Measurements from ENCODE around the gene ITPRID2. TPM values are rescaled to one million over a fixed set of nuclear protein-coding genes. Genes with fewer than 3 reads are reported as not detected.
A peak's percentile ranks its signal among the peaks of the same experiment; 100 is the strongest.

The ITPRID2 gene
- total RNA-seq, 1 donor from 2014 or later, result 40.4 TPM

- Mint-ChIP-seq H3K27ac (no peak overlapping the region), H3K36me3 (no peaks in the 10 kb centered on the region), H3K27me3 (ENCODE audit: insufficient read depth, low read depth) (peaks cover under 1% of the 10 kb centered on the region), H3K4me3 (no peak overlapping the region), H3K4me1 (peaks cover 12% of the 10 kb centered on the region), H3K9me3 (no peaks in the 10 kb centered on the region)
- Histone ChIP-seq H3K4me1 (peaks cover 11% of the 10 kb centered on the region), H3K27me3 (no peaks in the 10 kb centered on the region), H2AFZ (replicated peaks) (no peak overlapping the region), H3K27ac (no peak overlapping the region), H3K4me2 (no peak overlapping the region), H3K36me3 (no peaks in the 10 kb centered on the region), H3K9ac (no peak overlapping the region), H3K9me3 (ENCODE audit: low read depth) (no peaks in the 10 kb centered on the region), H3K79me2 (ENCODE audit: low read depth) (no peaks in the 10 kb centered on the region), H3F3A (ENCODE audit: low read depth) (no peaks in the 10 kb centered on the region), H4K20me1 (ENCODE audit: low read depth) (no peaks in the 10 kb centered on the region), H3K4me3 (no peak overlapping the region)
- DNase-seq (ENCODE audit: low spot score), result no peak
- TF ChIP-seq EZH2phosphoT487 (IDR thresholded peaks at IDR 0.05), result no peak
- no peak for TF ChIP-seq EZH2 (IDR thresholded peaks at IDR 0.05)
- TF ChIP-seq CTCF (IDR thresholded peaks at IDR 0.05), result no peak
Observed at GRCh38 chr2:181859123-181859522, 32.4 kb upstream of the ITPRID2 start.

DNA sequence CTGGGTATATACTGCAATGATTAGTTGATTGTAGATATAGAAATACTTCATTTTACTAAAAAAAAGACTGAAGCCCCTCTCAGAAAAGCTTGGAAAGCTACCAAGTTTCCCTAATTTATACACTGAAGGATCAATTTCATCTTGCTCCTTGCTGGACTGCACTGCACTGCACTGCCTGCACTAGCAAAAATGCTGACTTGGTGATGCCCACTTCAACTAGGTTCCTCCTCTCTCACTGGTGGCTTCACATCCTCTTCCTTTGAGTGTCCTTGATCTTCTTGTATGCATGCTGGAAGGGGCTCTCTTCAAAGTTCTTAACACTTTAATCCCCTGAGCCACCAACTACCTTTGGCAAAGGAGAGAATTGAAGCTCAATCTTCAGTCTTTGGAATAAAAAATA, 31.7 kb upstream of the ITPRID2 start:
- no peak for DNase-seq (ENCODE audit: low spot score)
- H3K9me3 ChIP-seq (ENCODE audit: low read depth), result no peaks in the 10 kb centered on the region
- Mint-ChIP-seq H3K36me3 (no peaks in the 10 kb centered on the region), H3K4me3 (no peak overlapping the region), H3K27ac (no peak overlapping the region), H3K9me3 (no peaks in the 10 kb centered on the region), H3K4me1 (peaks cover 7% of the 10 kb centered on the region), H3K27me3 (ENCODE audit: insufficient read depth, low read depth) (peaks cover 3% of the 10 kb centered on the region)
- no peak overlapping the region for H3K4me2 ChIP-seq
- no peak overlapping the region for H3K9ac ChIP-seq
- H3F3A ChIP-seq (ENCODE audit: low read depth), result no peaks in the 10 kb centered on the region
- no peak overlapping the region for H3K4me3 ChIP-seq
- H3K4me1 ChIP-seq, result peaks cover 6% of the 10 kb centered on the region
- H3K36me3 ChIP-seq, result no peaks in the 10 kb centered on the region
- no peaks in the 10 kb centered on the region for H3K27me3 ChIP-seq
- TF ChIP-seq EZH2phosphoT487 (IDR thresholded peaks at IDR 0.05) (no peak), CTCF (IDR thresholded peaks at IDR 0.05) (no peak), EZH2 (IDR thresholded peaks at IDR 0.05) (no peak)
- no peaks in the 10 kb centered on the region for H4K20me1 ChIP-seq (ENCODE audit: low read depth)
- no peak overlapping the region for H2AFZ ChIP-seq (replicated peaks)
- H3K27ac ChIP-seq, result no peak overlapping the region
- no peaks in the 10 kb centered on the region for H3K79me2 ChIP-seq (ENCODE audit: low read depth)

GRCh38 chr2:181861379-181861778, 30.2 kb upstream of the ITPRID2 start:
- DNase-seq (ENCODE audit: low spot score), result no peak
- Mint-ChIP-seq H3K4me1 (peaks cover 3% of the 10 kb centered on the region), H3K27me3 (ENCODE audit: insufficient read depth, low read depth) (peaks cover 3% of the 10 kb centered on the region), H3K4me3 (no peak overlapping the region), H3K9me3 (no peaks in the 10 kb centered on the region), H3K27ac (no peak overlapping the region), H3K36me3 (no peaks in the 10 kb centered on the region)
- no peak overlapping the region for H3K4me2 ChIP-seq
- peak overlapping the region; percentile 63 for H2AFZ ChIP-seq (replicated peaks)
- peaks cover 3% of the 10 kb centered on the region for H3K4me1 ChIP-seq
- H3K9ac ChIP-seq, result no peak overlapping the region
- no peaks in the 10 kb centered on the region for H3K9me3 ChIP-seq (ENCODE audit: low read depth)
- H4K20me1 ChIP-seq (ENCODE audit: low read depth), result no peaks in the 10 kb centered on the region
- H3K27me3 ChIP-seq, result no peaks in the 10 kb centered on the region
- no peaks in the 10 kb centered on the region for H3F3A ChIP-seq (ENCODE audit: low read depth)
- H3K79me2 ChIP-seq (ENCODE audit: low read depth), result no peaks in the 10 kb centered on the region
- TF ChIP-seq EZH2 (IDR thresholded peaks at IDR 0.05) (no peak), CTCF (IDR thresholded peaks at IDR 0.05) (no peak), EZH2phosphoT487 (IDR thresholded peaks at IDR 0.05) (no peak)
- no peak overlapping the region for H3K27ac ChIP-seq
- no peak overlapping the region for H3K4me3 ChIP-seq
- H3K36me3 ChIP-seq, result no peaks in the 10 kb centered on the region

Data from neural progenitor cell (in vitro differentiated cells).